GM18519 (cell line): Measurements from ENCODE around the gene PIGA.
"Not testable (repeated sequence)": the region's sequence is repeated elsewhere in the genome, so short reads cannot be mapped to it uniquely, and the experiment has no call there.

Experiments
- ATAC-seq: cut with Tn5 transposase; IDR thresholded peaks from one replicate; pipeline ENCODE4 v1.9.1; 2021; ENCODE audit warnings: mild to moderate bottlenecking, moderate library complexity; ENCODE audit not compliant: unreplicated experiment, low FRiP score

PIGA gene

DNA sequence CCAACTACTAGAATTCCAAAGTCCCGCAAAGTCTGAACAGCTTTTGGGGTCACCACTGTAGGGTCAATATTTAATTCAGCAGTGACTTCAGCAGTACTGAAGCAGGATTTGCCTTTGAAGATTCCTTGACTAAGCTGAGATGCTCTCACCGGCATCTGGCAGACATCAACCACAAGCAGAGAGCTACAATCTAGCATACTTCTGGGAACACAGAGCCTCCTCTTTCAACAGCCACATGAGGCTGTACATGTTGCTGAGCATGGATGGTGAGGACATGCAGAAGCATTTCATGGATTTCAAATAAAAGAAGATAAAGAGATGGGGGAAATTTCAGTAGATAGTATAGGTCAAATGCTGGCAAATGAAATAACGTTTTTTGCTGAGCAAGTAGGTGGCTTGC lies 13.3 kb downstream of the PIGA start:
- ATAC-seq: no peak

DNA sequence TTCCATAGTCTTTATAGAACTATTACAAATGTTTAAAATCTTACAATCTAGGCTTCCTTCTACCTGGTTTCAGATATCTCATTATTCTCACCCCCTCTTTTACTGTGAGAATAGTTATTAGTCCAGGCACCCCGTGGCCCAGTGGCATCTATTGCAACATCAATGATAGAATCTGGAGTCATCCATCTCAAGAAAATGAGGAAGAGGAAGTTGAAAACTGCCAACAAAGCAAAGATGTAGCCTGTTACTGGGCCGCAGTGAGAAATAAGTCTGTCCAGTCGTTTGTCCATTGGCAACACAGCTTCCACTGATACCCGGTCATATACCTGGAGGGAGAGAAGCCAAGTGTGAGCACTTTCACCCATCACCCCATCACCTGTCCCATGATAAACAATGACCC lies 13.9 kb downstream of the PIGA start:
- no peak for ATAC-seq

DNA sequence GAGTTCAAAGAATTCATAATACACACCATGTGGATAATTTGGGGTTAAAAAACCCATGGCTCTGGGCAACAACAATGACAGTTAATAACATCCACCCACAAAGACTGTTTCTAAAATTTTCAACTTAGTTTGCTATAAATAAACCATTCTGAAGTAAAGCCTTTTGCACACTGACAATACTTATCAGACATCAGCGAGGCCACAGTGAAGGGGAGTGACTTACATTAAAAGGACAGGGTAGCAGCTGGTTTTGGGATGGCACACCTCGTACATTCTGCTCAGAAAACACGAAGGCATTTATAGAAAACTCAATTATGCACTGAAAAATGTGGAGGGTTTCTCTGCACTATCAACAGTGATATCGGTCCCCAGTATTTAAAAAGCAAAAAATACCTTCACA lies 15.0 kb downstream of the PIGA start:
- ATAC-seq: no peak

DNA sequence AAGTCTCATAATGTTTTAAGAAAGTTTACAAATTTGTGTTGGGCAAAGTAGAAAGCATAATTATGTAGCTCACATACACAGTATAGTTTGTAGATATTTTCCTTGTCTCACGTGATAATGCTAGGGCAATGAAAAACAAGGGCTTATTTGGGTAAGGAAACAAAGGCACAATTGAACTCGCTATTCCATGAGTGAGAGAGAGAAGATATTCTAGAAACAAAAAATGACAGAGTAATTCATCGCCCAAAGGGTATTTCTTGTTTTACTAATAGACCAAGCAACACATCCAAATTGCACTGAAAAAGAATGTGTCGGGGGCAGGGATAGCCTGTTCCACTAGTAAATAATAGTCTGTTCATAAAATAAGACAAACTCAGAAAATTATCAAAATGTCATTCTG lies 16.2 kb downstream of the PIGA start:
- ATAC-seq: no peak

DNA sequence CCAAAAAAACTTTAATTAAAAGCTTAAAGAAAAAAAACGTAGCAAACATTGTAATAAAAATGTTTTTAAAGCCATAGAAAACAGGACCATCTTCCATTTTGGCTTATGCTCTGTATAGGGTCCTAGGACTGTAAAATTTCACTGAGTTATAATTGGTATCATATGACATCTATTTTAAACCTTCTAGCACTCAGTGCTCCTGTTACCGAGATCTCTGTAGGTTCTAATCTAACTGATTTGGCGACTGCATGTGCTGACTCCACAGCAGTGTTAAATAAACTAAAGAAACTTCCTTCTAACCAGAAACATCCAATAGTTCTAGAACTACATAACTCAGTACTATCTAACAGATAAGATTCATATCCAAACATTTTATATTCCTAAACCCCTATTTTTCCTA lies 19.8 kb downstream of the PIGA start, which contains the start of gene ASB11:
ASB11 (minus strand) TSS at position 132 of the 400 bp plus-strand sequence; CDS start at position 97, 35 bp downstream.
- no peak for ATAC-seq

DNA sequence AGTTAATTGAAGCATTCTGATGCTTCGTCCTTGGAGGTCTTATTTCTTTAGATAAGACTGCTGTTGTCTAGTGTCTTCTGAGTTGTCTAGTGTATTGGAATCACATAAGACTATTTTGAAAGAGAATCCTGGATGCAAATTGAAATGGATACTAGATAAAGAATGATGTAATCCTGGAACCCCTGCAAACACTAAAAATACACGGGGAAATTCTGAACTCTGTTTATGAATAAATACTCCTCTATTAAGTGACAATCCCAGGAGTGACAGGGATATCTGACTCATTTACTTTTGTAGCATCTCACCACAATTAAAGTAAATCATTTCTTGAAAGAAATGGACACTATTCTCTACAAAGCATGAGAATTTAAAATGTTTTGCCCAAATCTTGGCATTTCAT lies 20.9 kb downstream of the PIGA start:
- no peak for ATAC-seq

DNA sequence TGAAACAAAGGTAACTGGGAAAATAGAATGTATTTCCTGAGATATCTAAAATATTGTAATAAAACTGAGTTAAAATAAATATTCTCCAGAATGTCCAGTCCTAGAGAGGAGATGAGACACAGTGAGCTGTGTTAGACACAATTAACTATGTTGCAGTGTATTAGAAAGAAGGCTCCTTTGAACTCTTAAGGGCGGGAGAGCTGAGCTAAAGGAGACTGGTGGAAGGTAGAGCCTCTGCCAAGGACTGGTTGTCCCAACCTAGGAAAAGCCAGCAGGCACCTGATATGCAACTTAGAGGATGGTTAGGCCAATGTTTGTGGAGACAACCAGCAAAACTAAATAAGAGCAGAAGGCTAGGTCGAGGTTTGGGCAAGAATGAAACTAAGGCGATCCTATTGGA lies 24.2 kb downstream of the PIGA start:
- ATAC-seq: no peak

DNA sequence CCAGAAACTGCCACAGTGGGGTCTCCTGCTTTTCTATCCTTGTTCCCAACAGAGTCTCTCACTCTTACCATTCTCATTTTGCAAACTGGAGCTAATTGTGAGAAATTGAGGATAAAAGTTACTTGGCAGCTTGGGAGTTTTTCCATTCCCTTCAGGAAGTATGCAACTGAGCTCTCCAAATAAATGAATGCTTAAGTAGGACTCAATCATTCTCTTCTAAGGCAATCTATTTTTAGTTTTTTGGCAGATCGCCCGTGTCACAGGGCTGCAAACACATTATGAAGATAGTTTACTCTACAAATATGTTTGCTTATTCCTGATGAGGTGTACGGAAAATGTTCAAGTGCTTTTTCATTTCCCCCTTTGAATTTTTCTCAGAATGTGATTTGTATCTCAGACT lies 25.2 kb downstream of the PIGA start:
- no peak for ATAC-seq

DNA sequence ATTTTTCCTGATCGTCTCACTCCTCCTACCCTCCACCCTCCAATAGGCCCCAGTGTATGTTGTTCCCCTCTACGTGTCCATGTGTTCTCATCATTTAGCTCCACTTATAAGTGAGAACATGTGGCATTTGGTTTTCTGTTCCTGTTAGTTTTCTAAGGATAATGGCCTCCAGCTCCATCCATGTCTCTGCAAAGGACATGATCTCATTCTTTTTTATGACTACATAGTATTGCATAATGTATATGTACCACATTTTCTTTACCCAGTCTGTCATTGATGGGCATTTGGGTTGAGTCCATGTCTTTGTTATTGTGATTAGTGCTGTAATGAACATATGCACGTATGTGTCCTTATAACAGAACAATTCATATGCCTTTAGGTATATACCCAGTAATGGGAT lies 29.4 kb downstream of the PIGA start:
- not testable (repeated sequence) for ATAC-seq

DNA sequence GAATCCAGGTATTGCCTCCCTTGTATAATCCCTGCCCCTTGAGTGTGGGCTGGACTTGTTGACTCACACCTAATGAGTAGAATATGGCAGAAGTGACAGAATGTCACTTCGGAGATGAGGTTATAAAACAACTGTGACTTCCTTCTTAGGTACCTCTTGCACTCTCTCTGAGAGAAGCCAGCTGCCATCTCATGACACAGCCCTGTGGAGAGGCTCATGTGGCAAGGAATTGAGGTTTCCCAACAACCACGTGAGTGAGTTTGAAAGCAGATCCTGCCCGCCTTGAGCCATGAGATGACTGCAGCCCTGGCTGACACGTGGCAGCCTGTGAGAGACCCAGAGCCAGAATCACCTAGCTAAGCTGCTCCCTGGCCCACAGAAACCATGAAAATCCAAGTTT lies 33.4 kb downstream of the PIGA start:
- no peak for ATAC-seq

DNA sequence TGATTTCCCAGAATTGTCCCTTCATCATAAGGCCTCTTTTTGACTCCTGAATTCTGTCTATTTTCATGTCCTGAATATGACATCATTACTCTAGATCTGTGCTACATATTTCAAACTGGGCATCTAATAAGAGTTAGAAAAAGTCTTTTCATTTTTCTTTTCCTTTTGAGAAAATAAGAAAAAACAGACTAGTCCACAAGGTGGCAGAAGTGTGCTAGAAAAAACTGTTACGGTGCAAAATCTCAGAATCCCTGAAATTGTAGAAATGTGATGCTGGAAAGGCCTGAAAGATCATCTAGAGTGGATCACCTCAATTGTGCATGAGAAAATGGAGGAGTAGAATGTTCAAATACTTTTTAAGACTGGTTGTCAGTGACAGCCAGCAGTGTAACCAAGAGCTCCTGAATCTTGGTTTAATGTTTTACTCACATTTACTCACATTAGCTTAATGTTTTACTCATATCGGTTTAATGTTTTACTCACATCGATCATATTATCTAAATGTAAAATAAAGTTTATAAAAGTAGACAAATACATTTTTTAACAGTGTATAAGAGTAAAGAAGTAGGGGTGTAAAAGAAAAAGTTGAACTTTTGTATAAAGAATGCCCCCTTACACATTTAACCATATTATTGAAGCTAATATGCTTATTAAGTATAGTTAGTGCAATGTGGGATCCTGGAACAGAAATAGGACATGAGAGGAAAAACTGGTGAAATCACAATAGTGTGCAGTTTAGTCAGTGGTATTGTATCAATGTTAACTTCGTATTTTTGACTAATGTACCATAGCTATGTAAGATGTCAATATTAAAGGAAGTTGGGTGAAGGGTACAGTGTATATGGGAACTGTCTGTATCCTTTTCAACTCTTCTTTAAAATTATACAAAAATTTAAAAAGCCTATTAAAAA lies 35.1 kb downstream of the PIGA start:
- no peak for ATAC-seq

DNA sequence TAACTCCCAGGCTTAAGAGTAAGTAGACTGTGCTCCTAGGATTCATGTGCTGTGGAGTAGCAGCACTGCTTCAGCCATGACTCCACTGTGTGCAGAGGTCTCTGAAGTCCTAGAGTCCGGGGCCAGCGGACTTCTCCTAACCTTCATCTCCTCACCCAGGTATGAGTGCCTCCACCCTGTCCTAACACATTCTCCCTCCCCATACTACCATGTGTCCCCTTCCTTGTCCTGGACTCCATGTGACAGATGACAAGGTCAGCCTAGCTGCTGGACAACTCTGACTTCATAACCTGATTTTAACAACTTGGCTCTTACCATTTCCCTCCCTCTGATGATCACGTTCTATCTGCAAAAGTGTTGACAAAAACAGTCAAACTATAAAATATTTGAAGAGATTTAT lies 36.5 kb downstream of the PIGA start:
- ATAC-seq: no peak

DNA sequence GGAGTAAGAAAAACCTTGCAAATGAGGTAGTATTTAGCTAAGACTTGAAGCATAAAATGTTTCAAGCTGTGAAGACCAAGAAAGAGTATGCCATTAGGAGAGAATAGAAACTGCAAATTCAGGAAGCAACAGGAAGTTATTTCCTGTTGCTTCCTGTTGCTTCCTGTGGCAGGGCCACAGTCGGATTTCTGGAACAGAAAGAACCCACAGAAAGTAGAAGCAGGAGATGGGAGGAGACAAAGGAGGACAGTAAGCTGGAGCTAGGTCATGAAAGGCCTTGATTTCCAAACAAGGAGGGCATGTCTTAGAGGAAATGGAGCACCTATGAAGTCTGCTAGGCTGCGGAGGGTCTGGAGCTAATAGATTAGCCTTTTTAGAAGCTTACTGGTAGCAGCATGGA lies 37.1 kb downstream of the PIGA start:
- no peak for ATAC-seq

DNA sequence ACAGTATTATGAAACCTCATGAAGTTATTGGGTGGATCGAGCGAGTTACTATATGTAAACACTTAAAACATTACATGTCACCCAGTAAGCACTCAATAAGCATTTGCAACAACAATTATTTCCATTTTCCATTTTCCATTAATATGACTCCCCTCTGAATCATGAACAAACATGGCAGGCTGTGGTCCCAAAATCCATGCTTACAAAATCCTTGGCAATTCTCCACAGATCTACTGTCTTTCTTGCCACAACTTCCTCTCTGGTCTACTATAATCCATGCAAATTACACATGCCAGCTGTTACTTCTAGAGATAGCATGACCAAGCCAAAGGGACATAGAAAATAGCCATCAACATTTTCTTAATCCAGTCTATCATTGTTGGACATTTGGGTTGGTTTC lies 41.9 kb downstream of the PIGA start:
- no peak for ATAC-seq

DNA sequence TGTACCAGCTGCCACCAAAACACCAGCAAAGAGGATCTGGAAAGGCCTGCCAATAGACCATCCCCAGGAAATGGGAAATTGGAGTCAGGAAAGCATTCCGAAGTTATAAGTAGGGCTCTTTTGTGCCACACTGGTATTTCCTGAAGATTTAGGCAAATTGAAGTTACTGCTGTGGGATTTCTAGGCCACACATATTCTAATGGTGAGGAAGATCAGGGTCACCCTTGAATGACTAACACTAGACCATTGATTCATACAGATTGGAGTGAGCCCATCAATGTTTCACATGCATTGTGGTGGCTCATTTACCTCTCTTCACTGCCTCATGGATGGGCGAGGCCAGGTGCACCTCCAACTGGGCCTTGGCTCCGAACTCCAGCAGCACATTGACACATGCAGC lies 42.5 kb downstream of the PIGA start:
- no peak for ATAC-seq

DNA sequence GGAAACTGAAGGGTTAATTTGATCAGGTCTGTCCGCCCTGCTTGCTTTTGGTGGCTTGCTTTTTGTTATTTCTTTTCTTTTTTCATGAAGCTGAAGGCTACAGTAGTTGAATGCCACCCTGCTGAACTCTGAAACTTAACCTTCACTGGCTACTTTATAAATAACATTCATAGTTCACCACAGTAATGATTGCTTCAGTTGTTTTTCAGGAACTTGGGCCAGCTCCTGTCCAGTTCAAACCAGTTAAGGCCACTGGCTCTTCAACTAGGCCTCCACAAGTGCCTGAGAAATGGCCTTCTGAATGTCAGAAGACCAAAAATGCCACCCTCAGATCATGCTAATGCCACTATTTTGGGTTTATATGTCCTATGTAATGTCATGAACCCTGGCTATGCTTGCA lies 57.7 kb downstream of the PIGA start:
- no peak for ATAC-seq

DNA sequence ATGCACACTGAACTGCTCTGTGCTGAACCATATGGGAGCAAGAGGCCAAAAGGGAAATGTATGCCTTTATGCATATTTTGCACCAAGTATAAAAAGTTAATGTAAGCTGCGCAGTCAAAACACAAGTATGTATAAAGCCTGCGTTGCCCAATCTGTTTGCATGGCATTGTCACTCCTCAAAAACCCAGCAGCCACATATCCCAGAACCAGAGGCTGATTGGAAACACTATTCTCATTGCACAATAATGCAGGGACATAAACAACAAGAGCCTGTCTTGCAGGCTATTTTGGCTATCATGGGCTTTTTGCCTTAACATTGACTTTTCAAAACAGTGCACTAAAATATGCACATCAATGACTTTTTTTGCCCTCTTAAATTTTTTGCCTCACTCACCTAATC lies 60.4 kb downstream of the PIGA start:
- ATAC-seq: no peak

DNA sequence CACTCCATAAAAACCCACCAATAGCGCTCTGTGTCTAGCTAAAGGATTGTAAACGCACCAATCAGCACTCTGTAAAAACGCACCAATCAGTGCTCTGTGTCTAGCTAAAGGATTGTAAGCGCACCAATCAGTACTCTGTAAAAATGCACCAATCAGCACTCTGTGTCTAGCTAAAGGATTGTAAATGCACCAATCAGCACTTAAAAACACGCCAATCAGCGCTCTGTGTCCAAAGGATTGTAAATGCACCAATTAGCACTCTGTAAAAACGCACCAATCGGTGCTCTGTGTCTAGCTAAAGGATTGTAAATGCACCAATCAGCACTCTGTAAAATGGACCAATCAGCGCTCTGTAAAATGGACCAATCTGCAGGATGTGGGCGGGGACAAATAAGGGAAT lies 62.0 kb downstream of the PIGA start:
- ATAC-seq: not testable (repeated sequence)

DNA sequence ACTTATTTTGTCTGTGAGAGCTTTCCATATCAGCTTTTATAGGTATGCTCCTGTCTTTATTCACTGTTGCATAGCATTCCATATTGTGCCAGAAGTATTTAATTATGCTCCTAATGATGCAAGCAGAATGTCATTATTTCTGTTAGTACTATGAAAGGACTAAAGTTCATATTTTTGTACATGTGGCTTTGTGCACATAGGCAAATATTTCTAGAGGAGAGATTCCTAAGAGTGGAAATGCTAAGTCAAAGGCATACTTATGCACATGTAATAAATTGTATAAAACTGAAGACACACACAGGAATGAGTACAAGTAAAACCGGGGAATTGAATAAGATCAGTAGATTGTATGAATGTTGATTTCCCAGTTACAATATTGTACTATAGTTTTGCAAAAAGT lies 63.6 kb downstream of the PIGA start:
- no peak for ATAC-seq

DNA sequence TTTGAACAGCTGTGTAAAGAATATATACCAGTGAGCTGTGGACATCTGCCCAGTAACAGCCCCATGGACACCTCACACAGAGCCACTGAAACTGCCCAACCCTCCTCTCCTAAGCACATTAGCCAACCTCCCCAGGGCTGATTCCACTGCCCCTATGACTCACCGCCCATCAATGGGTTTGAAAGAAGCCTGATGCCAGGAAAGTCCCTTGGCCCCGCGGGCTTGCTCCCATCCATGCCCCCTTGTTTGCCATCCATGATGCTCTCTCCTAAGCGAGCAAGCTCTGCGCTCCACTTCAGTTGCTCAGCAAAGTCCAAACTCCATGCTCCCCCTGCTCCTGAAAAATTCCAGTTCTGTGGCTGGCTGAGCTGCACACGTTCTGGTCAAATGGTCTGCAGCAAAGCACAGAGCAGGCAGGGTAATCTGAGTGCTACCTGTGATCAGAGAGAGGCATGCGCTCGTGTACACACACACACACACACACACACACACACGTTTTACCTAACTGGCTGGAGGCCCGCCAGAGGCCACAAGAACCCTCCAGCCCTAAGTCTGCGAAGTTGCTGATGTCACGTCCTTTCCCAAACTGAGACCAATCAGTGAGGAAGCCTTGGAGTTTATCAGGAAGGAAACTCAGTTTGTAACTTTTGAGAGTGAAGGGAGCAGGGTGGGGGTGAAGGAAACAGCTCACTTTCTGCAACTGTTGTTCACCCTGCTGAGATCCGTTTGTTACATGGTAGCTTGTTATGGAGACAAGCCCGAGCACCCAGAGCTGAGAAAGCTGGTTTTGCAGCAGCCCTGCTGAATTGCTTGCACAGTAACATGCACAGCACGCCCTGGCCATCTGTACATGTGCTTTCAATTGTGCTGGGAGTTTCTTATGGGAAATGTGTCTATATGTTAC lies 65.5 kb downstream of the PIGA start, which contains the start of gene ASB9:
ASB9 (minus strand) TSS at position 466 of the 904 bp plus-strand sequence; CDS start at position 257, 209 bp downstream.
- no peak for ATAC-seq
